Measurements from ENCODE around the gene EPHA3.

EPHA3 gene

GRCh38 chr3:89362496-89362895 is 255.1 kb downstream of the EPHA3 start:
- TF ChIP-seq CTCF (IDR thresholded peaks at IDR 0.05; ENCODE audit: extremely low read depth, insufficient read depth, missing control alignments): no peak
- in situ Hi-C loops (cut with MboI; ENCODE audit: low pct_unique_long_range_greater_than_20kb, low sequenced_read_pairs, unreplicated experiment): no loop called here

GRCh38 chr3:89363171-89363570 is 255.8 kb downstream of the EPHA3 start:
- in situ Hi-C loops (cut with MboI; ENCODE audit: low pct_unique_long_range_greater_than_20kb, low sequenced_read_pairs, unreplicated experiment): no loop called here
- TF ChIP-seq CTCF (IDR thresholded peaks at IDR 0.05; ENCODE audit: extremely low read depth, insufficient read depth, missing control alignments): no peak
- DNase-seq (ENCODE audit: low spot score): no peak

More at GRCh38 chr3:89362496-89362895, 255.1 kb downstream of the EPHA3 start:
- DNase-seq (ENCODE audit: low spot score): no peak

GRCh38 chr3:89364314-89364713 is 256.9 kb downstream of the EPHA3 start:
- no peak for DNase-seq (ENCODE audit: low spot score)
- in situ Hi-C loops (cut with MboI; ENCODE audit: low pct_unique_long_range_greater_than_20kb, low sequenced_read_pairs, unreplicated experiment): no loop called here
- TF ChIP-seq CTCF (IDR thresholded peaks at IDR 0.05; ENCODE audit: extremely low read depth, insufficient read depth, missing control alignments): no peak

GRCh38 chr3:89367166-89367565 is 259.7 kb downstream of the EPHA3 start:
- no peak for TF ChIP-seq CTCF (IDR thresholded peaks at IDR 0.05; ENCODE audit: extremely low read depth, insufficient read depth, missing control alignments)
- in situ Hi-C loops (cut with MboI; ENCODE audit: low pct_unique_long_range_greater_than_20kb, low sequenced_read_pairs, unreplicated experiment): no loop called here
- no peak for DNase-seq (ENCODE audit: low spot score)

GRCh38 chr3:89368846-89369245 is 261.4 kb downstream of the EPHA3 start:
- no peak for DNase-seq (ENCODE audit: low spot score)
- in situ Hi-C loops (cut with MboI; ENCODE audit: low pct_unique_long_range_greater_than_20kb, low sequenced_read_pairs, unreplicated experiment): no loop called here
- no peak for TF ChIP-seq CTCF (IDR thresholded peaks at IDR 0.05; ENCODE audit: extremely low read depth, insufficient read depth, missing control alignments)

GRCh38 chr3:89372456-89372855 is 265.0 kb downstream of the EPHA3 start:
- no peak for TF ChIP-seq CTCF (IDR thresholded peaks at IDR 0.05; ENCODE audit: extremely low read depth, insufficient read depth, missing control alignments)
- in situ Hi-C loops (cut with MboI; ENCODE audit: low pct_unique_long_range_greater_than_20kb, low sequenced_read_pairs, unreplicated experiment): no loop called here
- DNase-seq (ENCODE audit: low spot score): no peak

- no peak for TF ChIP-seq CTCF (IDR thresholded peaks at IDR 0.05; ENCODE audit: extremely low read depth, insufficient read depth, missing control alignments)
- no peak for DNase-seq (ENCODE audit: low spot score)
- in situ Hi-C loops (cut with MboI; ENCODE audit: low pct_unique_long_range_greater_than_20kb, low sequenced_read_pairs, unreplicated experiment): no loop called here
Measured at GRCh38 chr3:89373434-89373833, 266.0 kb downstream of the EPHA3 start.

All from GM13977 (cell line).